Left colon (tissue), 2 donors: Measurements from ENCODE around the gene RFX5. TPM values are rescaled to one million over a fixed set of nuclear protein-coding genes. Genes with fewer than 3 reads are reported as not detected.
"Not testable (repeated sequence)": the region's sequence is repeated elsewhere in the genome, so short reads cannot be mapped to it uniquely, and the experiment has no call there.

ENCODE experiments used
- ATAC-seq: fragments of 200-7000 bp; cut with Tn5 transposase; one replicate; pipeline ENCODE4 v1.9.1; 2020; ENCODE audit warnings: mild to moderate bottlenecking, moderate library complexity
- DNase-seq, 2 donors: peaks; one replicate each; pipeline ENCODE4 v3.0.0-alpha.2; 2020
- intact Hi-C, 2 donors: fragments of 100-400 bp; cut with DNase I in 1 of 2; cut with micrococcal nuclease in 1 of 2; formaldehyde crosslinking; loops; one replicate each; pipeline versions ENCODE4 v1.11.2 to v1.14.0; 2022; cut with DNase I, micrococcal nuclease
- total RNA-seq, 2 donors: library from RNA; stranded (reverse); fragmentation: NEBNext Ultra II Directional; extraction: Animal tissue kit (Norgen Biotek cat#: 25700); gene quantifications; one replicate each; pipeline ENCODE4 v1.2.1, GENCODE V29; 2021
- donor health status: DM: no; HTN: no; CAD: no.
- donor health status: DM: yes; HTN: yes; CAD: no.

Gene RFX5
- total RNA-seq, 2 donors from 2014 or later = 20.7 to 20.9 TPM

DNA sequence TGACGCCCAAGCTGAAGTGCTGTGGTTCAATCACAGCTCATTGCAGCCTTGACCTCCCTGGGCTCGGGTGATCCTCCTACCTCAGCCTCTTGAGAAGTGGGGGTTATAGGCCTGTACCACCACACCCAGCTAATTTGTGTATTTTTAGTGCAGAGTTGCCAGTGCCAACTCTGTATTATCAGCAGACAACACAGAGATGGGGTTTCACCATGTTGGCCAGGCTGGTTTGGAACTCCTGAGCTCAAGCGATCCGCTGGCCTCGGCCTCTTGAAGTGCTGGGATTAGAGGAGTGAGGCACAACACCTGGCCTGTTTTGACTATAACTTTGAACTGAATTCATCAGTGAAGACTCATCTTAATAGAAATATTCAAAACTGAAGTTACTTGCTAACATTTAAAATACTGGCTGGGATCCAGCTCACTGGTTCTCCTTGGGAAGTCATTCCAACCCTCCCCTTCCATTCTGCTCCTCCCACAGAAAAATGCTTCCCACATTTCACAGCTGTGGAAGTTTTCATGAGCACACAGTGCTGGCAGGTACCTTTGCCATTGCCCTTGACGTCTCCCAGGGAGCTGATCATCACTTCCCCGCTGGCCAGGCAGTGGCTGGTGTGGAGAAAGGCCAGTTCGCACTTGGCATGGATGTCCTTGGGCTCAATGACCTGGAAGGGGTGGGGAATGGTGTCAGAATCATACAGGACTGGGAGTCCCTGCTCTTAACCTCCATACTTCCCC is 20.8 kb upstream of the RFX5 start:
- ATAC-seq = no peak
- intact Hi-C loops = no loop called here
- DNase-seq = no peak

- no peak for DNase-seq
- intact Hi-C loops = no loop called here
- ATAC-seq = no peak
These were observed 17.9 kb upstream of the RFX5 start for GRCh38 chr1:151364996-151365395.

DNA sequence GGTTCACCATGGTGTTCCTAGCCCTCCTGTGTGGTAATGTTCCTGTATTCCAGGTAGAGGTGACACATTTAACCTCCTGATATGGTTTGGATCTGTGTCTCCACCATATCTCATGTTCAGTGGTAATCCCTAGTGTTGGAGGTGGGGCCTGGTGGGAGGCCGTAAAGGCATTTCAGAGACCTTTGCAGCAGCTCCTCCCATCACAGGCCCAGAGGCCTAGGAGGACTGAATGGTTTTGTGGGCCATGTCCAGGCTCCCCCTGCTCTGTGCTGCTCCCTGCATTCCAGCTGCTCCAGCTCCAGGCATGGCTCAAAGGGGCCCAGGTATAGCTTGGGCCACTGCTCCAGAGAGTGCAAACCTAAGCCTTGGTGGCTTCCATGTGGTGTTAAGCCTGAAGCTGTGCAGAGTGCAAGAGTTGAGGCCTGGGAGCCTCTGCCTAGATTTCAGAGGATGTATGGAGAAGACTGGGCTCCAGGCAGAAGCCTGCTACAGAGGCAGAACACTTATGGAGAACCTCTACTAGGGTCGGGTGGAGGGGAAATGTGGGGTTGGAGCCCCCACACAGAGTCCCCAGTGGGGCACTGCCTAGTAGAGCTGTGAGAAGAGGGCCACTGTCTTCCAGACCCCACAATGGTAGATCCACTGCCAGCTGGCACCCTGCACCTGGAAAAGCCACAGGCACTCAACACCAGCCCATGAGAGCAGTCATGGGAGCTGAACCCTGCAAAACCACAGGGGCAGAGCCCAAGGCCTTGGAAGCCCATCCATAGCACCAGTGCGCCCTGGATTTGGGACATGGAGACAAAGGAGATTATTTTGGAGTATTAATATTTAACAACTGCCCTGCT is 15.5 kb upstream of the RFX5 start:
- ATAC-seq (peak; percentile 38), DNase-seq (no peak)
- intact Hi-C loops = no loop called here

- intact Hi-C loops = no loop called here
- ATAC-seq (no peak), DNase-seq (no peak)
These were observed 14.8 kb upstream of the RFX5 start for GRCh38 chr1:151361883-151362282.

DNA sequence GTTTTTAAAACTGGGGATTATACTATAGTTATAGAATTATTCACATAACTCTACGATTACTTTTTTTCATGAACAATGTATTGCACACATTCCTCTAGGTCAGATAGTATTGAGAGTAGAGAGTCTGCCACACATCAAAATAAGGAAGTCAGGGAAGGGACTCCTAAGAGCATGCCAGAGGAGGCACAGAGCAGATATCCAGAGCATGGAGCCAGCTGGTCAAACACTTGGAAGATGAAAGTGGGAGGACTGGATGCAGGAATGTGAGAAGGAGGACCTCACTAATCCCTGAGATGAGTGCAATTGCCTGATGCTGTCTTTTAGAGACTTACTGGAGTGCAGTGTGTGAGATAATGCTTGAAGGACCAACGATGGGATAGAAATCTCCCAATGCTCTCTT is 9.6 kb upstream of the RFX5 start:
- intact Hi-C loops = no loop called here
- no peak for DNase-seq
- no peak for ATAC-seq

DNA sequence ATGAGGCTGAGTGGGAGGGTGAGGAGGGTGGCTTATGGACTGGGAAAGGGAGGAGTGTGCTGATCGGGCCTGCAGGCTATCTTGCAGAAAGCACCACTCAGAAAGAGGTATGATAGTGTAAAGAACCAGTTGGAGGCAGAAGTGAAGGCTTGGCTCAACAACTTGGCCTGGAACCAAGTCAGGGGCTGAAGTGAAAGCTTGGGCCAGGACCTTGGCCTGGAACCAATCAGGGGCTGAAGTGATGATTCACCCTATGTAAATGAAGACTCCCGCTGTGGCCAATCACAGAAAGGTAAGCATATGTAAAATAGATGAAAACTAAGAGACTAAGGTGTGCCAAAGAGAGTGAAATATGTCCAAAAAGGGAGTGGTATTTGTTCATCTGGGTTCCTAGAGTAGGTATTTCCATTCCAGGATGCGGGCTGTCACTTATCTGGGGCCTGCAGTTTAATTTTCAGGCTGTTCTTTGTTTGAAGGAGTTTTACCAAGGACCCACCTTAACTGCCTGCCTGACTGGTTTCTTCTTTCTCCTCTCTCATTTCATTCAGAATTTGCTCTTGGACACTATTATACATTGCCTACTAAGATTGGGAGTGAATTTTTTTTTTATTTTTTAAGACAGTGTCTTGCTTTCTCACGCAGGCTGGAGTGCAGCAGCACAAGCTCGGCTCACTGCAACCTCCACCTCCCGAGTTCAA is 5.1 kb upstream of the RFX5 start:
- intact Hi-C loops = no loop called here
- ATAC-seq = peak; percentile 10
- DNase-seq = no peak

GRCh38 chr1:151350323-151350722 is 3.3 kb upstream of the RFX5 start:
- ATAC-seq, intact Hi-C loops, DNase-seq: not testable (repeated sequence)

GRCh38 chr1:151347523-151348246 is 633 bp upstream of the RFX5 start:
- intact Hi-C loops = no loop called here
- ATAC-seq (no peak), DNase-seq (no peak)

DNA sequence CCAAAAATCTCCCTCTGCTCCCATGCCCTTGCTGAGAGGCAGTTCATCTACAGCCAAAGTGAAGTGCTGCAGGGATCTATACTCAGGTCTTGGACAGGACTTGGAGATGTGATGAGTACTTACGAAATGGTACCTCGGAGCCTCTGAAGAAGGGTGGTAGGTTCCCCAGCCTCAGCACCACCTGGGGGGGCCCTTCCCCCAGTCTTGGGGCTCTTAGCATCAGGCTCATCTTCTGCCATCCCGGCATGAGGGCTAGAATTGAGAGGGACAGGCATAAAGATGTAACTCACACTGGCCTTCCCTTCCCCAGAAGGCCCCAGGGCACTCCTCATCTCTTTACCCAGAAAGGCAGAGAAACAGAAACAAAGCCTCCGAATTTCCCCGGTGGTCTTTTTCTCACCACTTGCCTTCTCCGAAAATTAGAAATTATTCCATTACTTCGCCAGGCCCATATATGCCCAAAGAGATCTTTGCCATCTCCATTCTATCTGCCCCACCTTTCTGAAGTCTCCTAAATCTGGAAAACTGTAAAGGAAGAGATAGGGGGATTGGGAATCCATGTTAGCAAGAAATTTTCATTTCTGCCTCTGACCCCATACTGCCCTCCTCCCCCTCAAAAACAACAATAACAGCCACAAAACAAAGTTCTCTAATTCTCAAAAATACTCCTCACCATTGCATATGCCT is 827 bp downstream of the RFX5 start:
- ATAC-seq (no peak), DNase-seq (no peak)
- intact Hi-C loops = no loop called here

- intact Hi-C loops = no loop called here
- DNase-seq (no peak), ATAC-seq (no peak)
These were observed 2.8 kb downstream of the RFX5 start for GRCh38 chr1:151344291-151344690.

DNA sequence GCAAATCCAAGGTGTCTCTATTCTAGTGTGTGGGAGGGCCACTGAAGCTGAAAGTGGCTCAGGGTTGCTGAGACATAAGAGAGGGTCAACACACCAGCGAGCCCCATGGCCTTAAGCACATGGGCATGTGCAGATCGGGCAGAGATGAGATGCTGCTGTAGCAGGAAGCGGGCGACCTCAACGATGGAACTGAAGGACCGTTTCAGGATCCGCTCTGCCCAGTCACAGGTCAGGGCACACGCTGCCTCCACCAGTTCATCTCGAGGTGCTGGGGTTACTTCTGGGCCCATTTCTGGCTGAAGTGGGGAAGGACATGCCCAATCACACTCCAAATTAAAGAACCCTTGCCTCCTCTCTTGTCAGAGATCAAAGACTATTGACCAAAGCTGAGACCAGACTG is 3.5 kb downstream of the RFX5 start:
- DNase-seq (no peak), ATAC-seq (no peak)
- intact Hi-C loops = no loop called here

GRCh38 chr1:151342569-151342968 is 4.5 kb downstream of the RFX5 start:
- intact Hi-C loops = no loop called here
- DNase-seq = no peak
- ATAC-seq = no peak

DNA sequence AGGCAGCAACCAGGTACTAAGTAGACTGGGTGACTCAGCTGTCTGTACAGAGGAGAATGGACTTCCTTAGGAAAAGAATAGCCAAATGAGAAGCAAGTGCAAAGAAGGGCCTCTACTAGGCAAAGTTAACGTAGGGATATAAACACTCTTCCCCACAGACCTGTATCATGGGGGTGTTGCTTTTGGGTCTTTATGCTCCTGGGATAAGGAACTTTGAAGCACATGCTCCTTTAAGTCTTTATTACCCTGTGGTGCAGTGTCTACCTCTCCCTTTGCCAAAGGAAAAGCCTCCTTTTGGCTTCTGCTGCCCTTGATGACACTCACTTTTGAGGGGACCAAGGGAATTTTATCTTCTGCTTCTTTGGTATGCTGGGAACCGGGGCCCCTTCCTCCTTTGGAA is 5.0 kb downstream of the RFX5 start:
- intact Hi-C loops = no loop called here
- no peak for DNase-seq
- ATAC-seq = peak; percentile 12

- DNase-seq = peak in 1 of 2 donors; percentile 41
- intact Hi-C loops = loop anchor here in 1 of 2 donors (2.0 kb wide), 1 partner anchor 40 kb away; no protein-coding TSS in a partner anchor
- peak; percentile 91 for ATAC-seq
These were observed 5.9 kb downstream of the RFX5 start for GRCh38 chr1:151340870-151341754.

DNA sequence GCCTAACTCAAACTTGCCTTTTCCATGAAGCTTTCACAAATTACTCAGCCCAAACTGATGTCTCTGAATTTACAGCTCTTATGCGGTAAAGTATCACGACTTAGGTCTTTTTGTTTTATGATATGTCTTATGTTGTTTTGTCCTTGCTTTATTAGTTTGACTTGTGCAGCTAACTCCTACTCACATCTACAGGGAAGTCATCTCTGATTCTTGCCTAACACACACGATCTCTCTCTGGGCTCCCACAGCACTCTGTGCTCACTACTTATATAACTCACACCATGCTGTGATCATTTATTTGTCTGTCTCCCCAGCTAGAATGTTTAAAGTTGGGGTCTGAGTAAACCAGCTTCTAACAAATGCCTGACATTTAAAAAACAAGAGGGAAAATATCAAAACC is 10.5 kb downstream of the RFX5 start:
- intact Hi-C loops = loop anchor here in 1 of 2 donors (5.0 kb wide), 1 partner anchor 34 kb away; no protein-coding TSS in a partner anchor
- DNase-seq (no peak), ATAC-seq (no peak)

GRCh38 chr1:151334822-151335221 is 12.2 kb downstream of the RFX5 start:
- no peak for ATAC-seq
- intact Hi-C loops = loop anchor here in 1 of 2 donors (5.0 kb wide), 1 partner anchor 33 kb away; no protein-coding TSS in a partner anchor
- DNase-seq = no peak

- DNase-seq = peak in 1 of 2 donors; percentile 50
- peak; percentile 30 for ATAC-seq
- intact Hi-C loops = no loop called here
These were observed 19.0 kb downstream of the RFX5 start for GRCh38 chr1:151327903-151328674.
